HEK293T (cell line): ENCODE measurements around the gene GTF3C1.

ENCODE experiments used
- CTBP1 ChIP-seq: fragments of 450-650 bp; IDR thresholded peaks from 2 replicates; pipeline ENCODE4 v1.6.1; 2016; ENCODE audit warnings: borderline replicate concordance
- FOXK2 ChIP-seq: fragments of 450-650 bp; IDR thresholded peaks from 2 replicates; pipeline ENCODE4 v1.6.1; 2016; ENCODE audit warnings: mild to moderate bottlenecking
- NFRKB ChIP-seq: fragments of 450-650 bp; IDR thresholded peaks from 2 replicates; pipeline ENCODE4 v1.6.1; 2016; ENCODE audit warnings: mild to moderate bottlenecking, moderate library complexity
- SUZ12 ChIP-seq: fragments of 450-650 bp; IDR thresholded peaks from 2 replicates; pipeline ENCODE4 v1.6.1; 2016; ENCODE audit warnings: mild to moderate bottlenecking
- ZNF384 ChIP-seq: fragments of 450-650 bp; IDR thresholded peaks from 2 replicates; pipeline ENCODE4 v1.6.1; 2016

DNA sequence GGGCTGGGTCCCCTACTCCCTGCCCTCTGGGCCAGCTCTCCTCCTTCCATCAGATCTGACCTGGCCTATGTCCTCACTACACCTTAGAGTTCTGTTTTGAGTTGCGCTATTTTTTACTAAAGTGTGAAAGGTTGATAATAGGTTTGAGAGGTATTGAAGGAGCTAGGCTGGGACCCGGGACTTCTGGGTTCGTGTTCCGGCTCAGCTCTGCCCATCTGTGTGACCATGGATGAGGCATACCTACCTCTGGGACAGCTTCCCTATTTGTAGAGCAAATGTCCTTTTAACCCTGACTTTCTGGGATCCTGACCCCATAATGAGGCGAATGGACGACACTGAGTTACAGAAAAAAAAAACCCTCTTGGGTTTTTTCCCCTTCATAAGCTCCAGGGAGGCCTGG, 111.8 kb downstream of the GTF3C1 start:
- TF ChIP-seq FOXK2 (no peak), CTBP1 (no peak), ZNF384 (no peak), SUZ12 (no peak), NFRKB (no peak)
